NB4 (cell line): Measurements from ENCODE around the gene PCLO.

Experiments used
- DNase-seq: peaks from one replicate; pipeline ENCODE4 v3.0.0; 2010; ENCODE audit warnings: low read depth
- H3K4me3 ChIP-seq: one replicate; pipeline ENCODE4 v1.5.1; 2011; ENCODE audit warnings: mild to moderate bottlenecking, low read depth, low read length, moderate library complexity
- CTCF ChIP-seq: IDR thresholded peaks from one replicate; pipeline ENCODE4 v1.5.1; 2012; ENCODE audit warnings: low read depth, low read length
- MAX ChIP-seq: IDR thresholded peaks from 2 replicates; pipeline ENCODE4 v1.6.1; 2011; ENCODE audit warnings: low read depth, low read length
- MYC ChIP-seq: IDR thresholded peaks from 2 replicates; pipeline ENCODE4 v1.6.1; 2011; ENCODE audit warnings: low read depth, low read length
- POLR2A ChIP-seq: IDR thresholded peaks from 2 replicates; pipeline ENCODE4 v1.6.1; 2011; ENCODE audit warnings: mild to moderate bottlenecking; ENCODE audit not compliant: insufficient read length; ENCODE audit errors: extremely low read depth

Gene PCLO

GRCh38 chr7:82745117-82745516 is 417.6 kb downstream of the PCLO start:
- no peak overlapping the region for H3K4me3 ChIP-seq
- no peak for DNase-seq
- TF ChIP-seq CTCF = no peak
- no peak for TF ChIP-seq POLR2A
- no peak for TF ChIP-seq MYC
- no peak for TF ChIP-seq MAX

GRCh38 chr7:82742163-82742562 is 420.5 kb downstream of the PCLO start:
- DNase-seq = no peak
- TF ChIP-seq MAX = no peak
- no peak for TF ChIP-seq POLR2A
- TF ChIP-seq MYC = no peak
- TF ChIP-seq CTCF = no peak
- no peak overlapping the region for H3K4me3 ChIP-seq

GRCh38 chr7:82741493-82741892 is 421.2 kb downstream of the PCLO start:
- TF ChIP-seq CTCF (no peak), MYC (no peak), POLR2A (no peak), MAX (no peak)
- H3K4me3 ChIP-seq = no peak overlapping the region
- no peak for DNase-seq

GRCh38 chr7:82740246-82740848 is 422.3 kb downstream of the PCLO start:
- H3K4me3 ChIP-seq = no peak overlapping the region
- TF ChIP-seq POLR2A (no peak), MAX (no peak), CTCF (peak; percentile 77), MYC (no peak)
- peak; percentile 61 for DNase-seq

GRCh38 chr7:82736633-82737032 is 426.1 kb downstream of the PCLO start:
- TF ChIP-seq MAX = no peak
- no peak for TF ChIP-seq CTCF
- no peak for DNase-seq
- H3K4me3 ChIP-seq = no peak overlapping the region
